Measurements from ENCODE around the gene MUC12. TPM values are rescaled to one million over a fixed set of nuclear protein-coding genes. Genes with fewer than 3 reads are reported as not detected.

The MUC12 gene, protein sequence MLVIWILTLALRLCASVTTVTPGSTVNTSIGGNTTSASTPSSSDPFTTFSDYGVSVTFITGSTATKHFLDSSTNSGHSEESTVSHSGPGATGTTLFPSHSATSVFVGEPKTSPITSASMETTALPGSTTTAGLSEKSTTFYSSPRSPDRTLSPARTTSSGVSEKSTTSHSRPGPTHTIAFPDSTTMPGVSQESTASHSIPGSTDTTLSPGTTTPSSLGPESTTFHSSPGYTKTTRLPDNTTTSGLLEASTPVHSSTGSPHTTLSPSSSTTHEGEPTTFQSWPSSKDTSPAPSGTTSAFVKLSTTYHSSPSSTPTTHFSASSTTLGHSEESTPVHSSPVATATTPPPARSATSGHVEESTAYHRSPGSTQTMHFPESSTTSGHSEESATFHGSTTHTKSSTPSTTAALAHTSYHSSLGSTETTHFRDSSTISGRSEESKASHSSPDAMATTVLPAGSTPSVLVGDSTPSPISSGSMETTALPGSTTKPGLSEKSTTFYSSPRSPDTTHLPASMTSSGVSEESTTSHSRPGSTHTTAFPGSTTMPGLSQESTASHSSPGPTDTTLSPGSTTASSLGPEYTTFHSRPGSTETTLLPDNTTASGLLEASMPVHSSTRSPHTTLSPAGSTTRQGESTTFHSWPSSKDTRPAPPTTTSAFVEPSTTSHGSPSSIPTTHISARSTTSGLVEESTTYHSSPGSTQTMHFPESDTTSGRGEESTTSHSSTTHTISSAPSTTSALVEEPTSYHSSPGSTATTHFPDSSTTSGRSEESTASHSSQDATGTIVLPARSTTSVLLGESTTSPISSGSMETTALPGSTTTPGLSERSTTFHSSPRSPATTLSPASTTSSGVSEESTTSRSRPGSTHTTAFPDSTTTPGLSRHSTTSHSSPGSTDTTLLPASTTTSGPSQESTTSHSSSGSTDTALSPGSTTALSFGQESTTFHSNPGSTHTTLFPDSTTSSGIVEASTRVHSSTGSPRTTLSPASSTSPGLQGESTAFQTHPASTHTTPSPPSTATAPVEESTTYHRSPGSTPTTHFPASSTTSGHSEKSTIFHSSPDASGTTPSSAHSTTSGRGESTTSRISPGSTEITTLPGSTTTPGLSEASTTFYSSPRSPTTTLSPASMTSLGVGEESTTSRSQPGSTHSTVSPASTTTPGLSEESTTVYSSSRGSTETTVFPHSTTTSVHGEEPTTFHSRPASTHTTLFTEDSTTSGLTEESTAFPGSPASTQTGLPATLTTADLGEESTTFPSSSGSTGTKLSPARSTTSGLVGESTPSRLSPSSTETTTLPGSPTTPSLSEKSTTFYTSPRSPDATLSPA (N-terminal part only)
- total RNA-seq (2022; extraction: Qiagen RNA extraction; ENCODE audit: low read depth): 10.8 to 20.4 TPM (median 16.4 TPM) in 5 replicates

DNA sequence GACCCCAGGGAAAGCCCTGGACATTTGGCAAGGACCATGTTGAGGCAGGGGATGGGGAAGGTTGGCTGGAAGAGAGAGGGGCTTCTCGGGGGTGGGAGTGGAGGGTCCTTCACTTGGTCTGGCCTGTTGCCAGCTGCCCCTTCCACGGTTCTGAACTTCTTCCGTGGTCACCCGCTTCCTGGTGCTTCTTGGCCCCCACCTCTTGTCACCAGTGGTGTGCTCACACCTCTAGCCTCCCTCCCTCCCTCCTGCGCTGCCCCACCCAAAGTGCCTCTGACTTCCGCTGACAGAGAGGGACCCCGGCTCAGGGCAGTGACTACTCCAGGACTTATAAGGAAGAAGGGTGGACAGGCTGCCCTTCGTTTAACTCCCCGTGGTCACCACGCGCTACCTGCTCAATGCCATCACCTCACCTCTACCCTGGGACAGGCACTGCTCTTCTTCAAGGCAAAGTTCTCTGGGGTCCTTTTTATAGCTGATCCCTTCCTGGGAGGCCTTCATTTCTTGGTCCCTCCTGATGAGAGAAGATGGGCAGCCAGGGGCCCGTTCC lies at the start of gene MUC12:
Gene MUC12, plus strand, starts transcription at position 500 of the 550 bp plus-strand sequence. CDS start 58 bp downstream, outside the sequence.

DNA sequence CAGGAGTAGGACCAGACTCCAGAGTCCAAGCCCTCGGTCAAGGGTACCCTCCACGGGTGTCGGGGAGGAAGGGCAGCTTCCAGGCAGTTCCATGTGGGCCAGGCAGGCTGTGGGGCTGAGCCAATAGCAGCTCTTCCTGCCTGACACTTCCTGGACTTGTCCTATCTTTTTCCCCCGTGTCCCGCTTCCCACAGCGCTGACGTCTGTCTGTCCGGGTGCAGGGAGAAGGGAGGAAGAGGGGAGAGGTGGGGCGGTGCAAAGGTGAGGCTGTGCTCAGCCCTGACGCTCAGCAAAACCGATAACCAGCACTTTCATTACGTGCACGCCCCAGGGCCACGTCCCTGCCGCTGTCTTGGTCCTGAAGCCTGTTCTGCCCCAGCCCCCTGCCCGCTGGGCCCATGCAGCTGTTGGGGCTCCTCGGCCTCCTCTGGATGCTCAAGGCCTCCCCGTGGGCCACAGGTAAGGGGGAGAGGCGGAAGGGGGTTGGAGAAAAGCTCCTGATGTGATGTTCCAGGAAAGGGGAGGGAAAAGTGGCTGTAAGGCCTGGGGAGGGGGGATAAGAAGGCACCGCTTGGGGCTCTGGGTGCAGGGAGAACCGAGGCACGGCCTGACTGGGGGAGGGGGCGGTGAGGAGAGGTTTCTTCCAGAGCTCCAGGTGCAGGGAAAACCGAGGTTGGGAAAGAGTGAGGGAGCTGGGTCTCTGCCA lies 20.0 kb upstream of the MUC12 start, which contains the start of gene MUC3A:
Gene MUC3A, plus strand, starts transcription at position 308 of the 706 bp plus-strand sequence. Its CDS starts 91 bp downstream, at position 399.

Other genes starting within 250 kb of the MUC12 start
- gene EPO, start 249.1 kb upstream of the MUC12 start, total RNA-seq (2022; extraction: Qiagen RNA extraction; ENCODE audit: low read depth): not detected in 5 replicates
- gene ZAN, start 236.0 kb upstream of the MUC12 start, total RNA-seq (2022; extraction: Qiagen RNA extraction; ENCODE audit: low read depth): not detected in 5 replicates
- 27.8 to 48.1 TPM (median 47.4 TPM) in 5 replicates for gene EPHB4, start 142.0 kb upstream of the MUC12 start, total RNA-seq (2022; extraction: Qiagen RNA extraction; ENCODE audit: low read depth)
- gene SLC12A9, start 116.9 kb upstream of the MUC12 start, total RNA-seq (2022; extraction: Qiagen RNA extraction; ENCODE audit: low read depth): 8.7 to 17.2 TPM (median 14.1 TPM) in 5 replicates
- gene TRIP6, start 102.2 kb upstream of the MUC12 start, total RNA-seq (2022; extraction: Qiagen RNA extraction; ENCODE audit: low read depth): 32.3 to 58.6 TPM (median 53.9 TPM) in 5 replicates
- 120 to 157 TPM (median 149 TPM) in 5 replicates for gene SRRT, start 94.5 kb upstream of the MUC12 start, total RNA-seq (2022; extraction: Qiagen RNA extraction; ENCODE audit: low read depth)
- 3.1 to 6.4 TPM (median 5.6 TPM) in 5 replicates for gene UFSP1, start 79.8 kb upstream of the MUC12 start, total RNA-seq (2022; extraction: Qiagen RNA extraction; ENCODE audit: low read depth)
- gene ACHE, start 73.7 kb upstream of the MUC12 start, total RNA-seq (2022; extraction: Qiagen RNA extraction; ENCODE audit: low read depth): 1.4 to 3.7 TPM (median 3.6 TPM) in 5 replicates
- 9.8 to 23.5 TPM (median 22.0 TPM) in 5 replicates for gene MUC3A, start 20.0 kb upstream of the MUC12 start, total RNA-seq (2022; extraction: Qiagen RNA extraction; ENCODE audit: low read depth)
- gene MUC17, start 50.5 kb downstream of the MUC12 start, total RNA-seq (2022; extraction: Qiagen RNA extraction; ENCODE audit: low read depth): 0.01 to 0.30 TPM (median 0.02 TPM) in 5 replicates
- gene TRIM56, start 115.9 kb downstream of the MUC12 start, total RNA-seq (2022; extraction: Qiagen RNA extraction; ENCODE audit: low read depth): 8.6 to 18.6 TPM (median 14.5 TPM) in 5 replicates
- gene SERPINE1, start 157.5 kb downstream of the MUC12 start, total RNA-seq (2022; extraction: Qiagen RNA extraction; ENCODE audit: low read depth): 1,301 to 1,792 TPM (median 1,475 TPM) in 5 replicates
- 133 to 146 TPM (median 140 TPM) in 5 replicates for gene AP1S1, start 184.9 kb downstream of the MUC12 start, total RNA-seq (2022; extraction: Qiagen RNA extraction; ENCODE audit: low read depth)
- gene VGF, start 196.0 kb downstream of the MUC12 start, total RNA-seq (2022; extraction: Qiagen RNA extraction; ENCODE audit: low read depth): 8.9 to 26.8 TPM (median 17.5 TPM) in 5 replicates
- 0.13 to 0.29 TPM (median 0.22 TPM) in 5 replicates for gene NAT16, start 210.7 kb downstream of the MUC12 start, total RNA-seq (2022; extraction: Qiagen RNA extraction; ENCODE audit: low read depth)
- not detected in 5 replicates for gene MOGAT3, start 231.5 kb downstream of the MUC12 start, total RNA-seq (2022; extraction: Qiagen RNA extraction; ENCODE audit: low read depth)
- 66.1 to 89.3 TPM (median 85.4 TPM) in 5 replicates for gene PLOD3, start 248.0 kb downstream of the MUC12 start, total RNA-seq (2022; extraction: Qiagen RNA extraction; ENCODE audit: low read depth)
- gene ZNHIT1, start 248.6 kb downstream of the MUC12 start, total RNA-seq (2022; extraction: Qiagen RNA extraction; ENCODE audit: low read depth): 63.7 to 98.7 TPM (median 88.6 TPM) in 5 replicates